HepG2 (cell line): ENCODE measurements around the gene MAN1C1. TPM values are rescaled to one million over a fixed set of nuclear protein-coding genes. Genes with fewer than 3 reads are reported as not detected.

ENCODE experiments used
- ATAC-seq: fragments of 200-7000 bp; cut with Tn5 transposase; 3 replicates; pipeline ENCODE4 v1.9.1; 2020; ENCODE audit warnings: mild to moderate bottlenecking, moderate library complexity
- BruUV-seq: library from RNA; stranded (reverse); fragments of 400-500 nt; replicated peaks from 2 replicates; lab custom pipeline; 2021; lab: Mats Ljungman, UMichigan
- CTCF ChIA-PET: fragments of 300-600 bp; formaldehyde crosslinking; extraction: SDS; loops from one replicate; lab custom pipeline; 2021; ENCODE audit warnings: low total read pairs, inconsistent platforms, low intra/inter-chr PET ratio; lab: Yijun Ruan, JAX
- POLR2A ChIA-PET: fragments of 350-600 bp; sonication (Branson Sonifier 250); formaldehyde crosslinking; loops from one replicate; lab custom pipeline; 2020; ENCODE audit warnings: antibody characterized with exemption, inconsistent platforms; lab: Yijun Ruan, JAX
- DNase-seq: peaks from one replicate; pipeline ENCODE4 v3.0.0-alpha.2; 2015; ENCODE audit warnings: low spot score
- FAIRE-seq: peaks from 3 replicates; lab custom pipeline; 2011; peaks lifted over from hg19 to GRCh38; lab: Jason Lieb, UNC
- H2AFZ ChIP-seq: one replicate; pipeline ENCODE4 v1.6.1; 2011; ENCODE audit warnings: low read length, inconsistent platforms
- H3K27ac ChIP-seq: fragments of 300-600 bp; 3 replicates; pipeline ENCODE4 v1.8.0; 2011; ENCODE audit warnings: mixed run types, mild to moderate bottlenecking, mixed read lengths, low read length, inconsistent platforms; ENCODE audit not compliant: insufficient read depth; ENCODE audit errors: extremely low read length
- H3K27me3 ChIP-seq, 2 experiments: fragments of 200-600 bp in 1 of 2; 2 replicates in 1 of 2; 3 replicates in 1 of 2; pipeline versions ENCODE4 v1.6.0 to v1.8.0; 2011; ENCODE audit warnings: low read length in 2 of 2, mild to moderate bottlenecking in 2 of 2, moderate library complexity in 2 of 2, inconsistent platforms in 1 of 2; ENCODE audit not compliant: insufficient read depth in 2 of 2, control insufficient read depth in 1 of 2
- H3K36me3 ChIP-seq, 2 experiments: fragments of 200-600 bp in 1 of 2; replicated peaks in 1 of 2; 2 replicates in 1 of 2; 3 replicates in 1 of 2; pipeline versions ENCODE4 v1.5.1 to v1.8.0; 2011; ENCODE audit warnings: low read length in 2 of 2, inconsistent platforms in 1 of 2; ENCODE audit not compliant: insufficient read depth in 2 of 2, control insufficient read depth in 1 of 2
- H3K4me1 ChIP-seq: 2 replicates; pipeline ENCODE4 v1.5.1; 2012; ENCODE audit warnings: low read length, inconsistent platforms; ENCODE audit not compliant: insufficient read depth
- H3K4me2 ChIP-seq: 2 replicates; pipeline ENCODE4 v1.6.0; 2011; ENCODE audit warnings: low read depth, low read length, inconsistent platforms
- H3K4me3 ChIP-seq, 3 experiments: fragments of 200-600 bp in 1 of 3; sonication (generic), shearing (Covaris generic) in 1 of 3; replicated peaks in 1 of 3; 2 replicates each; pipeline ENCODE4 v1.5.1; 2011 to 2016; ENCODE audit warnings: low read length in 3 of 3, inconsistent platforms in 2 of 3, low read depth in 2 of 3, mild to moderate bottlenecking in 2 of 3, control low read depth in 1 of 3, mixed read lengths in 1 of 3; ENCODE audit not compliant: insufficient read depth in 1 of 3
- H3K79me2 ChIP-seq: one replicate; pipeline ENCODE4 v1.6.1; 2011; ENCODE audit warnings: low read length, inconsistent platforms; ENCODE audit not compliant: insufficient read depth
- H3K9ac ChIP-seq: 2 replicates; pipeline ENCODE4 v1.6.0; 2011; ENCODE audit warnings: mild to moderate bottlenecking, low read depth, low read length, inconsistent platforms; ENCODE audit not compliant: insufficient read depth
- H3K9me3 ChIP-seq: 2 replicates; pipeline ENCODE4 v1.5.1; 2012; ENCODE audit warnings: mild to moderate bottlenecking, low read length
- H4K20me1 ChIP-seq: 2 replicates; pipeline ENCODE4 v1.6.0; 2011; ENCODE audit warnings: inconsistent platforms, mild to moderate bottlenecking, low read length, moderate library complexity; ENCODE audit not compliant: insufficient read depth
- LRRFIP1 ChIP-seq: sonication (generic); formaldehyde crosslinking; conservative IDR thresholded peaks from 2 replicates; pipeline ENCODE4 v1.4.0; 2020; ENCODE audit warnings: missing genetic modification reagents
- NR2F2 ChIP-seq: IDR thresholded peaks from 2 replicates; pipeline ENCODE4 v1.6.1; 2012; ENCODE audit warnings: low read depth, inconsistent platforms, borderline replicate concordance
- SMARCC2 ChIP-seq: fragments of 450-650 bp; IDR thresholded peaks from 2 replicates; pipeline ENCODE4 v1.6.1; 2017; ENCODE audit warnings: antibody characterized with exemption, mild to moderate bottlenecking
- SP140L ChIP-seq: sonication (generic); formaldehyde crosslinking; IDR thresholded peaks from 2 replicates; pipeline ENCODE4 v1.4.0; 2020; ENCODE audit warnings: missing genetic modification reagents, borderline replicate concordance
- SRY ChIP-seq: sonication (generic); formaldehyde crosslinking; IDR thresholded peaks from 2 replicates; pipeline ENCODE4 v1.8.0; 2022; ENCODE audit warnings: mild to moderate bottlenecking, missing genetic modification reagents
- THAP11 ChIP-seq: IDR thresholded peaks from 2 replicates; pipeline ENCODE4 v1.6.1; 2016; ENCODE audit warnings: missing biosample characterization, missing genetic modification reagents
- U2AF1 ChIP-seq: fragments of 200-400 bp; formaldehyde crosslinking; optimal IDR thresholded peaks from 2 replicates; pipeline ENCODE3; 2017; ENCODE audit warnings: mild to moderate bottlenecking, low read depth, low read length
- ZNF24 ChIP-seq: fragments of 450-650 bp; IDR thresholded peaks from 2 replicates; pipeline ENCODE4 v1.6.1; 2017; ENCODE audit warnings: antibody characterized with exemption, mild to moderate bottlenecking
- ZNF513 ChIP-seq: sonication (generic); formaldehyde crosslinking; conservative IDR thresholded peaks from 2 replicates; pipeline ENCODE4 v1.5.0; 2020; ENCODE audit warnings: missing genetic modification reagents
- ZNF567 ChIP-seq: sonication (generic); formaldehyde crosslinking; IDR thresholded peaks from 2 replicates; pipeline ENCODE4 v1.8.1; 2023; ENCODE audit warnings: mild to moderate bottlenecking, missing genetic modification reagents, borderline replicate concordance
- ZNF572 ChIP-seq: sonication (generic); formaldehyde crosslinking; IDR thresholded peaks from 2 replicates; pipeline ENCODE4 v1.5.1; 2020; ENCODE audit warnings: mild to moderate bottlenecking, missing genetic modification reagents
- ZNF749 ChIP-seq: sonication (generic); formaldehyde crosslinking; IDR thresholded peaks from 2 replicates; pipeline ENCODE4 v1.8.0; 2022; ENCODE audit warnings: mild to moderate bottlenecking, missing genetic modification reagents, moderate library complexity, borderline replicate concordance
- WGBS: methylation state at CpG from one replicate; pipeline ENCODE4 v1.1.6; 2017; ENCODE audit warnings: low lambda C conversion rate; 5-methylcytosine and 5-hydroxymethylcytosine counted together
- in situ Hi-C: cut with HindIII; loops from 2 replicates; pipeline ENCODE4 v1.10.0; 2017; ENCODE audit warnings: low pct_unique_long_range_greater_than_20kb; ENCODE audit not compliant: extremely low pct_ligation_motif_present
- intact Hi-C: fragments of 100-400 bp; cut with micrococcal nuclease; formaldehyde crosslinking; loops from one replicate; pipeline ENCODE4 v1.10.0; 2022; ENCODE audit not compliant: unreplicated experiment
- polyA plus RNA-seq, 8 experiments: library from polyadenylated mRNA; depleted of rRNA in 3 of 8; stranded (reverse) in 7 of 8; unstranded in 1 of 8; fragments of >200 nt; fragmentation: Illumina TruSeq in 4 of 8; extraction: Trizol in 4 of 8; gene quantifications; 2 replicates each; pipeline versions ENCODE4 v1.2.1 to v1.2.3, GENCODE V29; 2011 to 2016; ENCODE audit warnings: low read depth in 4 of 8, missing spikeins in 1 of 8, mixed read lengths in 1 of 8; ENCODE audit not compliant: insufficient read depth in 1 of 8
- total RNA-seq, 5 experiments: library from RNA; depleted of rRNA; stranded (reverse); fragments of >200 nt; fragmentation: Illumina TruSeq; extraction: Trizol; gene quantifications; 2 replicates each; pipeline ENCODE4 v1.2.3, GENCODE V29; 2016; ENCODE audit warnings: low read depth in 1 of 5
- TF ChIP-seq, protein P1 (sequence below): sonication (generic); formaldehyde crosslinking; IDR thresholded peaks from 2 replicates; pipeline ENCODE4 v1.4.0; 2020; ENCODE audit warnings: mild to moderate bottlenecking, missing genetic modification reagents
- TF ChIP-seq, protein P2 (sequence below): sonication (generic); formaldehyde crosslinking; IDR thresholded peaks from 2 replicates; pipeline ENCODE4 v1.4.0; 2020; ENCODE audit warnings: low read depth, mild to moderate bottlenecking, missing genetic modification reagents
- TF ChIP-seq, protein P3 (sequence below): sonication (generic); formaldehyde crosslinking; IDR thresholded peaks from 2 replicates; pipeline ENCODE4 v1.9.0; 2021; ENCODE audit warnings: missing genetic modification reagents, mild to moderate bottlenecking, borderline replicate concordance
- TF ChIP-seq, protein P4 (sequence below): sonication (generic); formaldehyde crosslinking; IDR thresholded peaks from 2 replicates; pipeline ENCODE4 v1.5.1; 2020; ENCODE audit warnings: mild to moderate bottlenecking, missing genetic modification reagents, borderline replicate concordance

Gene MAN1C1
- total and polyA plus RNA-seq, 2 of the 13 experiments (the other 11 are each of a cell fraction or from before 2014, with no cell fraction given): 0.18 to 0.49 TPM

GRCh38 chr1:25626018-25626417 lies 9.4 kb downstream of the MAN1C1 start:
- H3K9me3 ChIP-seq: no peaks in the 10 kb centered on the region
- H3K27me3 ChIP-seq: peaks cover 2 to 36% of the 10 kb centered on the region in 2 experiments; a peak in 3 of 5 replicates
- WGBS: 16% methylated on average over 2 of the region's 2 CpGs
- no peak for ATAC-seq
- CTCF ChIA-PET: no interaction called here
- H3K4me3 ChIP-seq: no peak overlapping the region
- intact Hi-C loops (no loop called here), in situ Hi-C loops (no loop called here)
- H2AFZ ChIP-seq: no peak overlapping the region
- H3K27ac ChIP-seq: no peak overlapping the region
- no peaks in the 10 kb centered on the region for H3K79me2 ChIP-seq
- H3K36me3 ChIP-seq: no peaks in the 10 kb centered on the region
- no peaks in the 10 kb centered on the region for H3K4me1 ChIP-seq
- POLR2A ChIA-PET: no interaction called here
- no peak for DNase-seq
- H4K20me1 ChIP-seq: no peaks in the 10 kb centered on the region
- no peak overlapping the region for H3K4me2 ChIP-seq
- no peak for FAIRE-seq
- BruUV-seq: no TSS peak
- H3K9ac ChIP-seq: no peak overlapping the region
- TF ChIP-seq, protein P1, sequence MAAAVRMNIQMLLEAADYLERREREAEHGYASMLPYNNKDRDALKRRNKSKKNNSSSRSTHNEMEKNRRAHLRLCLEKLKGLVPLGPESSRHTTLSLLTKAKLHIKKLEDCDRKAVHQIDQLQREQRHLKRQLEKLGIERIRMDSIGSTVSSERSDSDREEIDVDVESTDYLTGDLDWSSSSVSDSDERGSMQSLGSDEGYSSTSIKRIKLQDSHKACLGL (CRISPR knock-in tag): no peak
- TF ChIP-seq ZNF513 (CRISPR knock-in tag): no peak
- TF ChIP-seq, protein P2, sequence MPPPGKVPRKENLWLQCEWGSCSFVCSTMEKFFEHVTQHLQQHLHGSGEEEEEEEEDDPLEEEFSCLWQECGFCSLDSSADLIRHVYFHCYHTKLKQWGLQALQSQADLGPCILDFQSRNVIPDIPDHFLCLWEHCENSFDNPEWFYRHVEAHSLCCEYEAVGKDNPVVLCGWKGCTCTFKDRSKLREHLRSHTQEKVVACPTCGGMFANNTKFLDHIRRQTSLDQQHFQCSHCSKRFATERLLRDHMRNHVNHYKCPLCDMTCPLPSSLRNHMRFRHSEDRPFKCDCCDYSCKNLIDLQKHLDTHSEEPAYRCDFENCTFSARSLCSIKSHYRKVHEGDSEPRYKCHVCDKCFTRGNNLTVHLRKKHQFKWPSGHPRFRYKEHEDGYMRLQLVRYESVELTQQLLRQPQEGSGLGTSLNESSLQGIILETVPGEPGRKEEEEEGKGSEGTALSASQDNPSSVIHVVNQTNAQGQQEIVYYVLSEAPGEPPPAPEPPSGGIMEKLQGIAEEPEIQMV (CRISPR knock-in tag): no peak
- TF ChIP-seq ZNF24: no peak
- TF ChIP-seq SP140L (CRISPR knock-in tag): no peak
- TF ChIP-seq ZNF572 (CRISPR knock-in tag): no peak
- TF ChIP-seq U2AF1: no peak
- TF ChIP-seq SRY (CRISPR knock-in tag): no peak
- no peak for TF ChIP-seq NR2F2
- TF ChIP-seq, protein P3, sequence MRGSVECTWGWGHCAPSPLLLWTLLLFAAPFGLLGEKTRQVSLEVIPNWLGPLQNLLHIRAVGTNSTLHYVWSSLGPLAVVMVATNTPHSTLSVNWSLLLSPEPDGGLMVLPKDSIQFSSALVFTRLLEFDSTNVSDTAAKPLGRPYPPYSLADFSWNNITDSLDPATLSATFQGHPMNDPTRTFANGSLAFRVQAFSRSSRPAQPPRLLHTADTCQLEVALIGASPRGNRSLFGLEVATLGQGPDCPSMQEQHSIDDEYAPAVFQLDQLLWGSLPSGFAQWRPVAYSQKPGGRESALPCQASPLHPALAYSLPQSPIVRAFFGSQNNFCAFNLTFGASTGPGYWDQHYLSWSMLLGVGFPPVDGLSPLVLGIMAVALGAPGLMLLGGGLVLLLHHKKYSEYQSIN: no peak
- no peak for TF ChIP-seq ZNF749 (CRISPR knock-in tag)
- TF ChIP-seq SMARCC2: no peak
- TF ChIP-seq, protein P4, sequence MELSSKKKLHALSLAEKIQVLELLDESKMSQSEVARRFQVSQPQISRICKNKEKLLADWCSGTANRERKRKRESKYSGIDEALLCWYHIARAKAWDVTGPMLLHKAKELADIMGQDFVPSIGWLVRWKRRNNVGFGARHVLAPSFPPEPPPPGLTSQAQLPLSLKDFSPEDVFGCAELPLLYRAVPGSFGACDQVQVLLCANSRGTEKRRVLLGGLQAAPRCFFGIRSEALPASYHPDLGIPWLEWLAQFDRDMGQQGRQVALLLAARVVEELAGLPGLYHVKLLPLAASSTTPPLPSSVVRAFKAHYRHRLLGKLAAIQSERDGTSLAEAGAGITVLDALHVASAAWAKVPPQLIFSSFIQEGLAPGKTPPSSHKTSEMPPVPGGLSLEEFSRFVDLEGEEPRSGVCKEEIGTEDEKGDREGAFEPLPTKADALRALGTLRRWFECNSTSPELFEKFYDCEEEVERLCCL (CRISPR knock-in tag): no peak
- no peak for TF ChIP-seq LRRFIP1 (CRISPR knock-in tag)
- no peak for TF ChIP-seq ZNF567 (CRISPR knock-in tag)
- TF ChIP-seq THAP11 (CRISPR knock-in tag): no peak
